HepG2 (cell line): Measurements from ENCODE around the gene MRGPRF. TPM values are rescaled to one million over a fixed set of nuclear protein-coding genes. Genes with fewer than 3 reads are reported as not detected.

Experiments used
- AKAP8 ChIP-seq: sonication (generic); formaldehyde crosslinking; IDR thresholded peaks from 2 replicates; pipeline ENCODE4 v1.5.1; 2020; ENCODE audit warnings: mild to moderate bottlenecking, missing genetic modification reagents
- BHLHE40 ChIP-seq: IDR thresholded peaks from 2 replicates; pipeline ENCODE4 v1.6.1; 2011; ENCODE audit warnings: low read length, improper control_type of control experiment
- CC2D1A ChIP-seq: sonication (generic); formaldehyde crosslinking; IDR thresholded peaks from 2 replicates; pipeline ENCODE4 v1.8.1; 2023; ENCODE audit warnings: mild to moderate bottlenecking, missing genetic modification reagents
- DNMT1 ChIP-seq: sonication (generic); formaldehyde crosslinking; IDR thresholded peaks from 2 replicates; pipeline ENCODE4 v1.5.1; 2020; ENCODE audit warnings: mild to moderate bottlenecking, missing genetic modification reagents
- ELF3 ChIP-seq: IDR thresholded peaks from 2 replicates; pipeline ENCODE4 v1.6.1; 2016; ENCODE audit warnings: missing genetic modification reagents, missing compliant biosample characterization
- ESRRA ChIP-seq: sonication (generic); formaldehyde crosslinking; IDR thresholded peaks from 2 replicates; pipeline ENCODE4 v1.5.1; 2020; ENCODE audit warnings: mild to moderate bottlenecking, low read depth, missing genetic modification reagents
- GMEB2 ChIP-seq: IDR thresholded peaks from 2 replicates; pipeline ENCODE4 v1.6.1; 2016; ENCODE audit warnings: missing biosample characterization, missing genetic modification reagents, low read depth
- MEIS2 ChIP-seq: sonication (generic); formaldehyde crosslinking; IDR thresholded peaks from 2 replicates; pipeline ENCODE4 v1.9.0; 2021; ENCODE audit warnings: mild to moderate bottlenecking, missing genetic modification reagents
- NONO ChIP-seq, 2 experiments: fragments of 450-650 bp in 1 of 2; sonication (generic) in 1 of 2; formaldehyde crosslinking in 1 of 2; IDR thresholded peaks in 1 of 2; conservative IDR thresholded peaks in 1 of 2; 2 replicates each; pipeline versions ENCODE4 v1.6.1 to v1.8.0; 2017 to 2022; ENCODE audit warnings: mild to moderate bottlenecking in 1 of 2, missing genetic modification reagents in 1 of 2, moderate library complexity in 1 of 2
- NR1H2 ChIP-seq: sonication (generic); formaldehyde crosslinking; IDR thresholded peaks from 2 replicates; pipeline ENCODE4 v1.8.1; 2022; ENCODE audit warnings: low read depth, missing genetic modification reagents, borderline replicate concordance
- PRPF4 ChIP-seq: fragments of 200-400 bp; formaldehyde crosslinking; IDR thresholded peaks from 2 replicates; pipeline ENCODE4 v1.6.1; 2016; ENCODE audit warnings: low read length, low read depth; ENCODE audit not compliant: poor library complexity, severe bottlenecking
- RARA ChIP-seq: IDR thresholded peaks from 2 replicates; pipeline ENCODE4 v1.6.1; 2016; ENCODE audit warnings: missing genetic modification reagents, missing compliant biosample characterization
- RBAK ChIP-seq: sonication (generic); formaldehyde crosslinking; IDR thresholded peaks from 2 replicates; pipeline ENCODE4 v1.5.1; 2020; ENCODE audit warnings: mild to moderate bottlenecking, missing genetic modification reagents
- SPEN ChIP-seq: sonication (generic); formaldehyde crosslinking; IDR thresholded peaks from 2 replicates; pipeline ENCODE4 v1.5.1; 2020; ENCODE audit warnings: low read depth, mild to moderate bottlenecking, missing genetic modification reagents
- STAT5B ChIP-seq: sonication (generic); formaldehyde crosslinking; IDR thresholded peaks from 2 replicates; pipeline ENCODE4 v1.4.0; 2020; ENCODE audit warnings: missing genetic modification reagents
- THYN1 ChIP-seq: sonication (generic); formaldehyde crosslinking; IDR thresholded peaks from 2 replicates; pipeline ENCODE4 v1.8.1; 2023; ENCODE audit warnings: low read depth, mild to moderate bottlenecking, moderate library complexity, missing genetic modification reagents, borderline replicate concordance
- TOPORS ChIP-seq: sonication (generic); formaldehyde crosslinking; IDR thresholded peaks from 2 replicates; pipeline ENCODE4 v1.8.0; 2023; ENCODE audit warnings: mild to moderate bottlenecking, missing genetic modification reagents
- ZBTB21 ChIP-seq: sonication (generic); formaldehyde crosslinking; IDR thresholded peaks from 2 replicates; pipeline ENCODE4 v1.4.0; 2020; ENCODE audit warnings: missing genetic modification reagents
- ZMAT5 ChIP-seq: sonication (generic); formaldehyde crosslinking; IDR thresholded peaks from 2 replicates; pipeline ENCODE4 v1.5.0; 2020; ENCODE audit warnings: mild to moderate bottlenecking, low read depth, missing genetic modification reagents, borderline replicate concordance
- ZNF292 ChIP-seq: sonication (generic); formaldehyde crosslinking; IDR thresholded peaks from 2 replicates; pipeline ENCODE4 v1.8.1; 2022; ENCODE audit warnings: mild to moderate bottlenecking, low read depth, missing genetic modification reagents, borderline replicate concordance
- ZNF703 ChIP-seq: sonication (generic); formaldehyde crosslinking; IDR thresholded peaks from 2 replicates; pipeline ENCODE4 v1.5.1; 2020; ENCODE audit warnings: missing genetic modification reagents, mild to moderate bottlenecking, moderate library complexity, borderline replicate concordance
- ZNF839 ChIP-seq: sonication (generic); formaldehyde crosslinking; IDR thresholded peaks from 2 replicates; pipeline ENCODE4 v1.4.0; 2020; ENCODE audit warnings: missing genetic modification reagents, mild to moderate bottlenecking, borderline replicate concordance
- polyA plus RNA-seq, 8 experiments: library from polyadenylated mRNA; depleted of rRNA in 3 of 8; stranded (reverse) in 7 of 8; unstranded in 1 of 8; fragments of >200 nt; fragmentation: Illumina TruSeq in 4 of 8; extraction: Trizol in 4 of 8; gene quantifications; 2 replicates each; pipeline versions ENCODE4 v1.2.1 to v1.2.3, GENCODE V29; 2011 to 2016; ENCODE audit warnings: low read depth in 4 of 8, missing spikeins in 1 of 8, mixed read lengths in 1 of 8; ENCODE audit not compliant: insufficient read depth in 1 of 8
- total RNA-seq, 5 experiments: library from RNA; depleted of rRNA; stranded (reverse); fragments of >200 nt; fragmentation: Illumina TruSeq; extraction: Trizol; gene quantifications; 2 replicates each; pipeline ENCODE4 v1.2.3, GENCODE V29; 2016; ENCODE audit warnings: low read depth in 1 of 5
- TF ChIP-seq, protein P1 (sequence below): IDR thresholded peaks from 2 replicates; pipeline ENCODE4 v1.6.1; 2016; ENCODE audit warnings: low read depth, missing genetic modification reagents, missing compliant biosample characterization

MRGPRF gene
- total and polyA plus RNA-seq, 2 of the 13 experiments (the other 11 are each of a cell fraction or from before 2014, with no cell fraction given): not detected

- no peak for TF ChIP-seq AKAP8 (CRISPR knock-in tag)
- 0 out of 2 replicates have a peak, but pooled peaks have one; percentile 11 for TF ChIP-seq RARA (CRISPR knock-in tag)
- TF ChIP-seq PRPF4: no peak
- TF ChIP-seq ELF3 (CRISPR knock-in tag): no peak
- TF ChIP-seq NR1H2 (CRISPR knock-in tag): no peak
- no peak for TF ChIP-seq ZNF839 (CRISPR knock-in tag)
- TF ChIP-seq MEIS2 (CRISPR knock-in tag): no peak
- no peak for TF ChIP-seq NONO (IDR thresholded peaks at IDR 0.05)
- TF ChIP-seq NONO (CRISPR knock-in tag; conservative IDR thresholded peaks at IDR 0.05): 0 out of 2 replicates have a peak, but pooled peaks have one; percentile 3
- TF ChIP-seq SPEN (CRISPR knock-in tag): no peak
- no peak for TF ChIP-seq STAT5B (CRISPR knock-in tag)
- no peak for TF ChIP-seq RBAK (CRISPR knock-in tag)
- TF ChIP-seq ESRRA (CRISPR knock-in tag): 0 out of 2 replicates have a peak, but pooled peaks have one; percentile 22
- no peak for TF ChIP-seq BHLHE40
- TF ChIP-seq ZMAT5: no peak
- peak; percentile 42; the same call in 1 of the 2 replicates for TF ChIP-seq ZNF292 (CRISPR knock-in tag)
- 0 out of 2 replicates have a peak, but pooled peaks have one; percentile 44 for TF ChIP-seq TOPORS
- no peak for TF ChIP-seq THYN1 (CRISPR knock-in tag)
- no peak for TF ChIP-seq GMEB2
- TF ChIP-seq, protein P1, sequence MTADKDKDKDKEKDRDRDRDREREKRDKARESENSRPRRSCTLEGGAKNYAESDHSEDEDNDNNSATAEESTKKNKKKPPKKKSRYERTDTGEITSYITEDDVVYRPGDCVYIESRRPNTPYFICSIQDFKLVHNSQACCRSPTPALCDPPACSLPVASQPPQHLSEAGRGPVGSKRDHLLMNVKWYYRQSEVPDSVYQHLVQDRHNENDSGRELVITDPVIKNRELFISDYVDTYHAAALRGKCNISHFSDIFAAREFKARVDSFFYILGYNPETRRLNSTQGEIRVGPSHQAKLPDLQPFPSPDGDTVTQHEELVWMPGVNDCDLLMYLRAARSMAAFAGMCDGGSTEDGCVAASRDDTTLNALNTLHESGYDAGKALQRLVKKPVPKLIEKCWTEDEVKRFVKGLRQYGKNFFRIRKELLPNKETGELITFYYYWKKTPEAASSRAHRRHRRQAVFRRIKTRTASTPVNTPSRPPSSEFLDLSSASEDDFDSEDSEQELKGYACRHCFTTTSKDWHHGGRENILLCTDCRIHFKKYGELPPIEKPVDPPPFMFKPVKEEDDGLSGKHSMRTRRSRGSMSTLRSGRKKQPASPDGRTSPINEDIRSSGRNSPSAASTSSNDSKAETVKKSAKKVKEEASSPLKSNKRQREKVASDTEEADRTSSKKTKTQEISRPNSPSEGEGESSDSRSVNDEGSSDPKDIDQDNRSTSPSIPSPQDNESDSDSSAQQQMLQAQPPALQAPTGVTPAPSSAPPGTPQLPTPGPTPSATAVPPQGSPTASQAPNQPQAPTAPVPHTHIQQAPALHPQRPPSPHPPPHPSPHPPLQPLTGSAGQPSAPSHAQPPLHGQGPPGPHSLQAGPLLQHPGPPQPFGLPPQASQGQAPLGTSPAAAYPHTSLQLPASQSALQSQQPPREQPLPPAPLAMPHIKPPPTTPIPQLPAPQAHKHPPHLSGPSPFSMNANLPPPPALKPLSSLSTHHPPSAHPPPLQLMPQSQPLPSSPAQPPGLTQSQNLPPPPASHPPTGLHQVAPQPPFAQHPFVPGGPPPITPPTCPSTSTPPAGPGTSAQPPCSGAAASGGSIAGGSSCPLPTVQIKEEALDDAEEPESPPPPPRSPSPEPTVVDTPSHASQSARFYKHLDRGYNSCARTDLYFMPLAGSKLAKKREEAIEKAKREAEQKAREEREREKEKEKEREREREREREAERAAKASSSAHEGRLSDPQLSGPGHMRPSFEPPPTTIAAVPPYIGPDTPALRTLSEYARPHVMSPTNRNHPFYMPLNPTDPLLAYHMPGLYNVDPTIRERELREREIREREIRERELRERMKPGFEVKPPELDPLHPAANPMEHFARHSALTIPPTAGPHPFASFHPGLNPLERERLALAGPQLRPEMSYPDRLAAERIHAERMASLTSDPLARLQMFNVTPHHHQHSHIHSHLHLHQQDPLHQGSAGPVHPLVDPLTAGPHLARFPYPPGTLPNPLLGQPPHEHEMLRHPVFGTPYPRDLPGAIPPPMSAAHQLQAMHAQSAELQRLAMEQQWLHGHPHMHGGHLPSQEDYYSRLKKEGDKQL (CRISPR knock-in tag): no peak
- no peak for TF ChIP-seq ZBTB21
- TF ChIP-seq DNMT1 (CRISPR knock-in tag): no peak
- TF ChIP-seq ZNF703 (CRISPR knock-in tag): no peak
- TF ChIP-seq CC2D1A (CRISPR knock-in tag): no peak
Observed at GRCh38 chr11:69007975-69008381, 5.1 kb downstream of the MRGPRF start (continued).
